K562 (cell line): ENCODE data around the gene AP1G2. TPM values are rescaled to one million over a fixed set of nuclear protein-coding genes. Genes with fewer than 3 reads are reported as not detected.

ENCODE experiments used
- DNMT1 ChIP-seq: fragments of 450-650 bp; IDR thresholded peaks from 2 replicates; pipeline ENCODE4 v1.6.1; 2016; ENCODE audit warnings: antibody characterized with exemption, mild to moderate bottlenecking
- FOS ChIP-seq: IDR thresholded peaks from 3 replicates; pipeline ENCODE4 v1.6.1; 2011; ENCODE audit not compliant: insufficient read length; ENCODE audit errors: extremely low read depth
- HLTF ChIP-seq: fragments of 450-650 bp; IDR thresholded peaks from 2 replicates; pipeline ENCODE4 v1.6.1; 2016
- HNRNPK ChIP-seq: fragments of 200-400 bp; formaldehyde crosslinking; IDR thresholded peaks from one replicate; pipeline ENCODE4 v1.6.1; 2018; ENCODE audit warnings: mild to moderate bottlenecking, low read depth, low read length; ENCODE audit not compliant: poor library complexity, severe bottlenecking
- NRF1 ChIP-seq, 2 experiments: fragments of 450-650 bp; IDR thresholded peaks in 1 of 2; conservative IDR thresholded peaks in 1 of 2; 2 replicates each; pipeline ENCODE4 v1.6.1; 2014; ENCODE audit warnings: mild to moderate bottlenecking in 2 of 2
- ZNF274 ChIP-seq: IDR thresholded peaks from 2 replicates; pipeline ENCODE4 v1.6.1; 2011; ENCODE audit warnings: low read depth, mild to moderate bottlenecking, low read length, moderate library complexity, borderline replicate concordance
- polyA plus RNA-seq, 8 experiments: library from polyadenylated mRNA; depleted of rRNA in 4 of 8; stranded (reverse) in 5 of 8; unstranded in 3 of 8; fragments of >200 nt; fragmentation: Nextera tagmentation in 2 of 8; fragmentation: Illumina TruSeq in 1 of 8; extraction: Ambion mirVana in 2 of 8; extraction: Trizol in 1 of 8; gene quantifications; 2 replicates each; pipeline versions ENCODE4 v1.2.1 to v1.2.3, GENCODE V29; 2011 to 2014; ENCODE audit warnings: inconsistent platforms in 1 of 8, missing spikeins in 1 of 8
- total RNA-seq, 7 experiments: library from RNA; depleted of rRNA in 6 of 7; stranded (reverse); fragments of >200 nt in 6 of 7; fragmentation: Illumina TruSeq in 2 of 7; extraction: Trizol in 2 of 7; gene quantifications; 2 replicates each; pipeline versions ENCODE4 v1.2.1 to v1.2.3, GENCODE V29; 2011 to 2021; ENCODE audit warnings: low replicate concordance in 1 of 7
- TF ChIP-seq, protein P1 (sequence below): fragments of 250-450 bp; sonication (Bioruptor Pico); IDR thresholded peaks from 2 replicates; pipeline ENCODE4 v1.5.0; 2021; ENCODE audit warnings: mild to moderate bottlenecking, borderline replicate concordance
- TF ChIP-seq, protein P2 (sequence below): sonication (generic); formaldehyde crosslinking; IDR thresholded peaks from 2 replicates; pipeline ENCODE4 v1.8.0; 2022; ENCODE audit warnings: mild to moderate bottlenecking, missing genetic modification reagents
- TF ChIP-seq, protein P3 (sequence below): sonication (generic); formaldehyde crosslinking; IDR thresholded peaks from 2 replicates; pipeline ENCODE4 v1.8.1; 2023; ENCODE audit warnings: missing genetic modification reagents, mild to moderate bottlenecking, borderline replicate concordance

The AP1G2 gene
- total and polyA plus RNA-seq, 9 of the 15 experiments (the other 6 are each of a cell fraction or from before 2014, with no cell fraction given) = 19.1 to 83.5 (median 33.3) TPM

DNA sequence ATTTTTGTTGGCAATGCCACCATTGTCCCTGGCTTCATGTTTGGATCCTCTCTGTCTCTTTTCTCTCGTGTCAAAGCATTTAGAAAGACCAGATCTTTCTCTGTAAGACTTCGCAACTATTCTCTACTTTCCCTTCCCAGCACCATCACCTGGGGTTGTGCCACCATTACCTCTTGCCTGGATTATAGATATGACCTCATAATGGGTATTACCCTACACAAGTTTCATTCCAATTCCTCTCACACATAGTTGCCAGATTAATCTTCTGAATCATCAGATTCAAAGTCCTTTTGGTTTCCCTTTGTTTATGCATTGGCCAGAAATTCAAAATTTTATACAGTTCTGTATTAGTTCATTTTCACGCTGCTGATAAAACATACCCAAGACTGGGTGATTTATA lies 41.4 kb upstream of the AP1G2 start (continued):
- TF ChIP-seq, protein P1, sequence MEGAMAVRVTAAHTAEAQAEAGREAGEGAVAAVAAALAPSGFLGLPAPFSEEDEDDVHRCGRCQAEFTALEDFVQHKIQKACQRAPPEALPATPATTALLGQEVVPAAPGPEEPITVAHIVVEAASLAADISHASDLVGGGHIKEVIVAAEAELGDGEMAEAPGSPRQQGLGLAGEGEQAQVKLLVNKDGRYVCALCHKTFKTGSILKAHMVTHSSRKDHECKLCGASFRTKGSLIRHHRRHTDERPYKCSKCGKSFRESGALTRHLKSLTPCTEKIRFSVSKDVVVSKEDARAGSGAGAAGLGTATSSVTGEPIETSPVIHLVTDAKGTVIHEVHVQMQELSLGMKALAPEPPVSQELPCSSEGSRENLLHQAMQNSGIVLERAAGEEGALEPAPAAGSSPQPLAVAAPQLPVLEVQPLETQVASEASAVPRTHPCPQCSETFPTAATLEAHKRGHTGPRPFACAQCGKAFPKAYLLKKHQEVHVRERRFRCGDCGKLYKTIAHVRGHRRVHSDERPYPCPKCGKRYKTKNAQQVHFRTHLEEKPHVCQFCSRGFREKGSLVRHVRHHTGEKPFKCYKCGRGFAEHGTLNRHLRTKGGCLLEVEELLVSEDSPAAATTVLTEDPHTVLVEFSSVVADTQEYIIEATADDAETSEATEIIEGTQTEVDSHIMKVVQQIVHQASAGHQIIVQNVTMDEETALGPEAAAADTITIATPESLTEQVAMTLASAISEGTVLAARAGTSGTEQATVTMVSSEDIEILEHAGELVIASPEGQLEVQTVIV = no peak
- TF ChIP-seq, protein P2, sequence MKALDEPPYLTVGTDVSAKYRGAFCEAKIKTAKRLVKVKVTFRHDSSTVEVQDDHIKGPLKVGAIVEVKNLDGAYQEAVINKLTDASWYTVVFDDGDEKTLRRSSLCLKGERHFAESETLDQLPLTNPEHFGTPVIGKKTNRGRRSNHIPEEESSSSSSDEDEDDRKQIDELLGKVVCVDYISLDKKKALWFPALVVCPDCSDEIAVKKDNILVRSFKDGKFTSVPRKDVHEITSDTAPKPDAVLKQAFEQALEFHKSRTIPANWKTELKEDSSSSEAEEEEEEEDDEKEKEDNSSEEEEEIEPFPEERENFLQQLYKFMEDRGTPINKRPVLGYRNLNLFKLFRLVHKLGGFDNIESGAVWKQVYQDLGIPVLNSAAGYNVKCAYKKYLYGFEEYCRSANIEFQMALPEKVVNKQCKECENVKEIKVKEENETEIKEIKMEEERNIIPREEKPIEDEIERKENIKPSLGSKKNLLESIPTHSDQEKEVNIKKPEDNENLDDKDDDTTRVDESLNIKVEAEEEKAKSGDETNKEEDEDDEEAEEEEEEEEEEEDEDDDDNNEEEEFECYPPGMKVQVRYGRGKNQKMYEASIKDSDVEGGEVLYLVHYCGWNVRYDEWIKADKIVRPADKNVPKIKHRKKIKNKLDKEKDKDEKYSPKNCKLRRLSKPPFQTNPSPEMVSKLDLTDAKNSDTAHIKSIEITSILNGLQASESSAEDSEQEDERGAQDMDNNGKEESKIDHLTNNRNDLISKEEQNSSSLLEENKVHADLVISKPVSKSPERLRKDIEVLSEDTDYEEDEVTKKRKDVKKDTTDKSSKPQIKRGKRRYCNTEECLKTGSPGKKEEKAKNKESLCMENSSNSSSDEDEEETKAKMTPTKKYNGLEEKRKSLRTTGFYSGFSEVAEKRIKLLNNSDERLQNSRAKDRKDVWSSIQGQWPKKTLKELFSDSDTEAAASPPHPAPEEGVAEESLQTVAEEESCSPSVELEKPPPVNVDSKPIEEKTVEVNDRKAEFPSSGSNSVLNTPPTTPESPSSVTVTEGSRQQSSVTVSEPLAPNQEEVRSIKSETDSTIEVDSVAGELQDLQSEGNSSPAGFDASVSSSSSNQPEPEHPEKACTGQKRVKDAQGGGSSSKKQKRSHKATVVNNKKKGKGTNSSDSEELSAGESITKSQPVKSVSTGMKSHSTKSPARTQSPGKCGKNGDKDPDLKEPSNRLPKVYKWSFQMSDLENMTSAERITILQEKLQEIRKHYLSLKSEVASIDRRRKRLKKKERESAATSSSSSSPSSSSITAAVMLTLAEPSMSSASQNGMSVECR (CRISPR knock-in tag) = no peak
- no peak for TF ChIP-seq FOS
- no peak for TF ChIP-seq HNRNPK
- TF ChIP-seq DNMT1 = no peak
- no peak for TF ChIP-seq NRF1 (conservative IDR thresholded peaks at IDR 0.05 in 1 of 2, IDR thresholded peaks at IDR 0.05 in 1 of 2)
- no peak for TF ChIP-seq ZNF274
- TF ChIP-seq HLTF = no peak
- TF ChIP-seq, protein P3, sequence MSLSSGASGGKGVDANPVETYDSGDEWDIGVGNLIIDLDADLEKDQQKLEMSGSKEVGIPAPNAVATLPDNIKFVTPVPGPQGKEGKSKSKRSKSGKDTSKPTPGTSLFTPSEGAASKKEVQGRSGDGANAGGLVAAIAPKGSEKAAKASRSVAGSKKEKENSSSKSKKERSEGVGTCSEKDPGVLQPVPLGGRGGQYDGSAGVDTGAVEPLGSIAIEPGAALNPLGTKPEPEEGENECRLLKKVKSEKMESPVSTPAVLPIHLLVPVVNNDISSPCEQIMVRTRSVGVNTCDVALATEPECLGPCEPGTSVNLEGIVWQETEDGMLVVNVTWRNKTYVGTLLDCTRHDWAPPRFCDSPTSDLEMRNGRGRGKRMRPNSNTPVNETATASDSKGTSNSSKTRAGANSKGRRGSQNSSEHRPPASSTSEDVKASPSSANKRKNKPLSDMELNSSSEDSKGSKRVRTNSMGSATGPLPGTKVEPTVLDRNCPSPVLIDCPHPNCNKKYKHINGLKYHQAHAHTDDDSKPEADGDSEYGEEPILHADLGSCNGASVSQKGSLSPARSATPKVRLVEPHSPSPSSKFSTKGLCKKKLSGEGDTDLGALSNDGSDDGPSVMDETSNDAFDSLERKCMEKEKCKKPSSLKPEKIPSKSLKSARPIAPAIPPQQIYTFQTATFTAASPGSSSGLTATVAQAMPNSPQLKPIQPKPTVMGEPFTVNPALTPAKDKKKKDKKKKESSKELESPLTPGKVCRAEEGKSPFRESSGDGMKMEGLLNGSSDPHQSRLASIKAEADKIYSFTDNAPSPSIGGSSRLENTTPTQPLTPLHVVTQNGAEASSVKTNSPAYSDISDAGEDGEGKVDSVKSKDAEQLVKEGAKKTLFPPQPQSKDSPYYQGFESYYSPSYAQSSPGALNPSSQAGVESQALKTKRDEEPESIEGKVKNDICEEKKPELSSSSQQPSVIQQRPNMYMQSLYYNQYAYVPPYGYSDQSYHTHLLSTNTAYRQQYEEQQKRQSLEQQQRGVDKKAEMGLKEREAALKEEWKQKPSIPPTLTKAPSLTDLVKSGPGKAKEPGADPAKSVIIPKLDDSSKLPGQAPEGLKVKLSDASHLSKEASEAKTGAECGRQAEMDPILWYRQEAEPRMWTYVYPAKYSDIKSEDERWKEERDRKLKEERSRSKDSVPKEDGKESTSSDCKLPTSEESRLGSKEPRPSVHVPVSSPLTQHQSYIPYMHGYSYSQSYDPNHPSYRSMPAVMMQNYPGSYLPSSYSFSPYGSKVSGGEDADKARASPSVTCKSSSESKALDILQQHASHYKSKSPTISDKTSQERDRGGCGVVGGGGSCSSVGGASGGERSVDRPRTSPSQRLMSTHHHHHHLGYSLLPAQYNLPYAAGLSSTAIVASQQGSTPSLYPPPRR (CRISPR knock-in tag) = no peak
